ENCODE measurements around the gene HLA-A.
"Not testable (repeated sequence)": the region's sequence is repeated elsewhere in the genome, so short reads cannot be mapped to it uniquely, and the experiment has no call there.

The HLA-A gene

DNA sequence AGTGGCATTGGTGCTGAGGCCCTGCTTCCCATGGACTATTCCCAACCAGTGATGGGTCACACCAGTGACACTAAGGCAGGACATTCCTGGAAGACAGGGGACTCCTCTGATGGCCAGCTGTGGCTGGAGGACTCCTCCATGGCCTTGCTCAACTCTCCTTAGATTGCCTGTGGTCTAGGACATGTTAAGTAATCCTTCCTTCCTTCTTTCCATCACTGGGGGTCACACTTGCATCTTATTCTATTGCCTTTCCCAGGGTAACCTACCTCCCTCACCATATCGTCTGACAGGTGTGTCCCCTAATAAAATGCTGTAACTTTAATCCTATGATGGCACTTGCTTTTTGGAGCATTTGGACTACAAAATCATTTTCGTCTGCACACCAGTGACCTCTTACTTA lies 24.5 kb upstream of the HLA-A start:
- Histone ChIP-seq H3K9ac (no peak overlapping the region), H4K20me1 (no peaks in the 10 kb centered on the region), H3K4me2 (no peak overlapping the region), H3K36me3 (no peaks in the 10 kb centered on the region), H3K4me3 (no peak overlapping the region), H3K27ac (no peak overlapping the region), H3K9me3 (no peaks in the 10 kb centered on the region), H3K27me3 (no peaks in the 10 kb centered on the region), H3K4me1 (peaks cover 5% of the 10 kb centered on the region; the same call in 1 of the 2 replicates)
- no peak for TF ChIP-seq Cebpa-rat (IDR thresholded peaks at IDR 0.05)

DNA sequence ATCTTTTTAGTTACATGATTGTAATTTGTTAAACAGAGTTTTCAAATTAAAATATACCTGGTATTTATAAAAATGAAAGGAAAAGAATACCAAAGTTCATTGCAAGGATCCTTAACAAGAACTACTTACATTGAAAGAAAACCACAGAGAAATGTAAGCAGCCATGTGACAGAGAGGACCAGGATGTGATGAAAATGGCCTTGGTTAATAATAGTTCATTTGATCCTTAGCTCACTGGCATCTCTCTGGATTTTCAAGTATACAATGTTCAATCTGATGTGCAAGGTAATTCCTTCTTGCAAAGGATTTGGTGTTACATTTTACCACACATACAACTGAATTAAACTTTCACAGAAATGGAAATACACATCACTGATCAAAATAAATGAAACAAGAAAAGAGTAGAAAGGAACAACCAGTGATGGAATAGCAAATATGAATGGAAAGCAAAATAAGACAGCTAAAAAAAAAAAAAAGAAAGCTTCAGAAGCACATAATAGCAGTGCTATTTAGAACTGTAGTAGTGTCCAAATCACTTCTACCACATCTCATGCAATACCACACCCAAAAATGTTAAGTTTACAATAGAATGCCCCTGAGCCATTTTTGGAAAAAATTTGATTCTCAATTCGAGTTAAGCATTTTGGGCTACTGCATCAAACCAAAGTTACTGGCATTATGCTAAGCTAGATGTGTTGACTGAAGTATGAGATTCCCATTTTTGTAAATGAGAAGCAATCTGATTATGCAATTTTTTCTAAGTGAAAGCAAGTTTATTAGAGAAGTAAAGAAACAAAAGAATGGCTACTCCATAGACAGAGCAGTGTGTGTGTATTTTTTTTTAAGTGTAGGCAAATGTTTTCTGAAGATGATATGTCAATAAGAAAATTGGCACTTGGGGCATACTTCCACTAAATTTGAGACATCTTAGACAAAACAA lies 22.6 kb upstream of the HLA-A start:
- Histone ChIP-seq H3K9ac (no peak overlapping the region), H3K4me1 (peaks cover 5% of the 10 kb centered on the region; the same call in 1 of the 2 replicates), H3K27me3 (no peaks in the 10 kb centered on the region), H3K4me3 (no peak overlapping the region), H3K36me3 (no peaks in the 10 kb centered on the region), H4K20me1 (no peaks in the 10 kb centered on the region), H3K27ac (no peak overlapping the region), H3K9me3 (no peaks in the 10 kb centered on the region), H3K4me2 (no peak overlapping the region)
- no peak for TF ChIP-seq Cebpa-rat (IDR thresholded peaks at IDR 0.05)

DNA sequence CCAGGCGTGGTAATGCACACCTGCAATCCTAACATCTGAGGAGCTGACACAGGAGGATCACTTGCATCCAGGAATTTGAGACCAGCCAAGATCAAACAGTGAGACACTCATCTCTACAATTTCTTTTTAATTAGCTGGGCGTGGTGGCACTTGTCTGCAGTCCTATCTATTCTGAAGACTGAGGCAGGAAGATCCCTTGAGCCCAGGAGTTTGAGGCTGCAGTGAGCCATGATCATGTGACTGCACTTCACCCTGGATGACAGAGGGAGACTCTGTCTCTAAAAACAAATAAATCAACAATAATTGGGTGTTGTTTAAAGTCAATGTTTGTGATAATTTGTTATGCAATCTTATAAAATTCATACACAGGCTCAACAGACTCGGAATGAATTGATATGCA lies 18.0 kb upstream of the HLA-A start:
- H3K4me1 ChIP-seq = peaks cover 35% of the 10 kb centered on the region
- H3K9ac ChIP-seq = no peak overlapping the region
- H3K4me3 ChIP-seq = no peak overlapping the region
- no peak for TF ChIP-seq Cebpa-rat (IDR thresholded peaks at IDR 0.05)
- no peak overlapping the region for H3K4me2 ChIP-seq
- no peaks in the 10 kb centered on the region for H3K9me3 ChIP-seq
- H3K27ac ChIP-seq = no peak overlapping the region
- H3K27me3 ChIP-seq = no peaks in the 10 kb centered on the region
- no peaks in the 10 kb centered on the region for H4K20me1 ChIP-seq
- no peaks in the 10 kb centered on the region for H3K36me3 ChIP-seq

DNA sequence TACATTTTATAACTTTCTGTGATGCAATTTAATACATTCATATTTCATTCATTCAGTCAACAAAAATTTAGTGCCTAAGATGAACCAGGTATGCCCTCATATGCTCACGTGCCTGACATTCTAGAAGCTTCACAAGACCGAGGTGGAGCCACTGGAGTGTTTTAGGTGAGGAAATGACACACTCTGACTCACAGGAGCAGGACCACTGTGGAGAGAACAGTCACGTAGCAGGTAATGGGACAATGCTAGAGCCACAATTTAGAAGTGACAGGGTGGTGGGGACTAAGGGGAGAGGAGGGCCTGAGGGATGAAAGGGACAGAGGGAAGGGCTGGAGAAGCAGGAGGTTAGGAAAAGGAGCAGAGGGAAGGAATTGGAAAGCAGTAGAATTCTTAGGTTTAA lies 17.6 kb upstream of the HLA-A start:
- Histone ChIP-seq H3K4me2 (0 out of 2 replicates have a peak overlapping the region, but pooled peaks have one; percentile 95), H4K20me1 (no peaks in the 10 kb centered on the region), H3K9me3 (no peaks in the 10 kb centered on the region), H3K36me3 (no peaks in the 10 kb centered on the region), H3K9ac (no peak overlapping the region), H3K27ac (no peak overlapping the region), H3K27me3 (no peaks in the 10 kb centered on the region), H3K4me3 (no peak overlapping the region), H3K4me1 (peaks cover 35% of the 10 kb centered on the region)
- TF ChIP-seq Cebpa-rat (IDR thresholded peaks at IDR 0.05) = no peak

DNA sequence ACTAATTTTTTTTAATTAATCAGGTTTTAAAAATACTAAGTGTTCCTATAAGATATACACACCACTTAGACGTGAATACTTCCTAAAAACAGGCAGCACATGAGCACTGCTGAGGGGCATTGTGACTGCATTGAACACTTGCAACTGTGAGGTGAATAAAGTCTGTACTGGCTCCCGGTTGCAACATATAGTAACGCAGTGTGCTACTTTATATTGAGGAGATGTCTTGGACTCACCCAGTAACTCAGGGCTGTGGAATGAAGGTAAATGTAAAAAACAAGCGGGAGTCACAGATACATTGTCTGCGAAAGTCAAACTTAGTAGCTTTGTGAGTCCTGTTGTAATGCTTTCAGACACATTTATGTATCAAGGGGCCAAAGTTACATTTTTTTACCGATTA lies 17.0 kb upstream of the HLA-A start:
- H3K4me3 ChIP-seq = no peak overlapping the region
- H4K20me1 ChIP-seq = no peaks in the 10 kb centered on the region
- 0 out of 2 replicates have a peak overlapping the region, but pooled peaks have one; percentile 89 for H3K9ac ChIP-seq
- no peak for TF ChIP-seq Cebpa-rat (IDR thresholded peaks at IDR 0.05)
- no peak overlapping the region for H3K27ac ChIP-seq
- peaks cover 35% of the 10 kb centered on the region for H3K4me1 ChIP-seq
- no peaks in the 10 kb centered on the region for H3K9me3 ChIP-seq
- no peaks in the 10 kb centered on the region for H3K36me3 ChIP-seq
- no peaks in the 10 kb centered on the region for H3K27me3 ChIP-seq
- peak overlapping the region; percentile 95 for H3K4me2 ChIP-seq

DNA sequence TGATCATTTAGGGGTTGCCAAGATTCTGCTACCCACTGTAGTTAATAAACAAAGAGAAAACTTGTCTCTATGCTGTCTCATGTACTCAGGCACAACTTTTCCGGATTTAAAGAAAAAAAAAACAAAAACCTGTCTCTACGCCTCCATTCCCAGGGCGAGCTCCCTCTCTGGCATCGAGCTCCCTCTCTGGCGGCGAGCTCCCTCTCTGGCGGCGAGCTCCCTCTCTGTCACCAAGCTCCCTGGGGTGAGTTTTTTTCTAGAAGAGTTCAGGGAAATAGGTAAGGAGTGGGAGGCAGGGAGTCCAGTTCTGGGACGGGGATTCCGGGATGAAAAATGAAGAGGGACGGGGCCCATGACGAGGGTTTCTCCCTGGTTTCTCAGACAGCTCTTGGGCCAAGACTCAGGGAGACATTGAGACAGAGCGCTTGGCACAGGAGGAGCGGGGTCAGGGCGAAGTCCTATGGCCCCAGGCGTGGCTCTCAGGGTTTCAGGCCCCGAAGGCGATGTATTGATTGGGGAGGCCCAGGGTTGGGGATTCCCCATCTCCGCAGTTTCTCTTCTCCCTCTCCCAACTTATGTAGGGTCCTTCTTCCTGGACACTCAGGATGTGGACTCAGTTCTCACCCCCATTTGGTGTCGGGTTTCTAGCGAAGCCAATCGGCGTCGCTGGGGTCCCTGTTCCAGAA lies 16.5 kb upstream of the HLA-A start:
- TF ChIP-seq Cebpa-rat (IDR thresholded peaks at IDR 0.05) = no peak
- H3K36me3 ChIP-seq = no peaks in the 10 kb centered on the region
- no peaks in the 10 kb centered on the region for H4K20me1 ChIP-seq
- no peaks in the 10 kb centered on the region for H3K27me3 ChIP-seq
- H3K4me3 ChIP-seq = peak overlapping the region; percentile 84
- H3K4me2 ChIP-seq = peak overlapping the region; percentile 95
- H3K4me1 ChIP-seq = peaks cover 35% of the 10 kb centered on the region
- peak overlapping the region; percentile 92 for H3K27ac ChIP-seq
- peak overlapping the region; percentile 89 for H3K9ac ChIP-seq
- H3K9me3 ChIP-seq = no peaks in the 10 kb centered on the region

DNA sequence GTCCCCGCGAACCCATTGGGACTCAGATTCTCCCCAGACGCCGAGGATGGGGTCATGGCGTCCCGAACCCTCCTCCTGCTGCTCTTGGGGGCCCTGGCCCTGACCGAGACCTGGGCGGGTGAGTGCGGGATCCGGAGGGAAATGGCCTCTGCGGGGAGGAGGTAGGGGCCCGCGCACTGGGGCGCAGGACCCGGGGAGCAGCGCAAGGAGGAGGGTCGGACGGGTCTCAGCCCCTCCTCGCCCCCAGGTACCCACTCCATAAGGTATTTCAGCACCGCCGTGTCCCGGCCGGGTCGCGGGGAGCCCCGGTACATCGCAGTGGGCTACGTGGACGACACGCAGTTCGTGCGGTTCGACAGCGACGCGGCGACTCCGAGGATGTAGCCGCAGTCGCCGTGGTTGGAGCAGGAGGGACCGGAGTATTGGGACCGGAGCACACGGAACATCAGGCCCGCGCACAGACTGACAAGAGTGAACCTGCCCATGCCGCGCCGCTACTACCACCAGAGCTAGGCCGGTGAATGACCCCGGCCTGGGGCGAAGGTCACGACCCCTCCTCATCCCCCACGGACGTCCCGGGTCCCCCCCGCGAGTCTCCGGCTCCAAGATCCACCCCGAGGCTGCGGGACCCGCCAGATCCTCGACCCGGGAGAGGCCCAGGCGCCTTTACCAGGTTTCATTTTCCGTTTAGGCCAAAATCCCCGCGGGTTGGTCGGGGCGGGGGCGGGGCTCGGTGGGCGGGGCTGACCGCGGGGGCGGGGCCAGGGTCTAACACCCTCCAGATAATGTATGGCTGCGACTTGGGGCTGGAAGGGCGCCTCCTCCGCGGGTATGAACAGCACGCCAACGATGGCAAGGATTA lies 15.7 kb upstream of the HLA-A start:
- Histone ChIP-seq H3K4me1 (peaks cover 35% of the 10 kb centered on the region), H3K9me3 (no peaks in the 10 kb centered on the region), H3K27me3 (no peaks in the 10 kb centered on the region), H3K4me3 (peak overlapping the region; percentile 84), H4K20me1 (no peaks in the 10 kb centered on the region), H3K4me2 (peak overlapping the region; percentile 95), H3K9ac (peak overlapping the region; percentile 89), H3K36me3 (no peaks in the 10 kb centered on the region), H3K27ac (peak overlapping the region; percentile 92)
- TF ChIP-seq Cebpa-rat (IDR thresholded peaks at IDR 0.05) = no peak

DNA sequence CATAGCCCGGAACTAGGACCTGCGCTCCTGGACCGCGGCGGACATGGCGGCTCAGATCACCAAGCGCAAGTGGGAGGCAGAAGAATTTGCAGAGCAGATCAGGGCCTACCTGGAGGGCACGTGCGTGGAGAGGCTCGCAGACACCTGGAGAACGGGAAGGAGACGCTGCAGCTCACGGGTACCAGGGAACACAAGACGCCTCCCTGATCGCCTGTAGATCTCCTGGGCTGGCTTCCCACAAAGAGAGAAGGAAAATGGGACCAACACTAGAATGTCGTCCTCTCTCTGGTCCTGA lies 15.1 kb upstream of the HLA-A start:
- Histone ChIP-seq H3K4me2 (peak overlapping the region; percentile 79), H3K9ac (peak overlapping the region; percentile 73), H3K27me3 (no peaks in the 10 kb centered on the region), H3K4me3 (peak overlapping the region; percentile 84), H4K20me1 (no peaks in the 10 kb centered on the region), H3K36me3 (no peaks in the 10 kb centered on the region), H3K27ac (peak overlapping the region; percentile 70), H3K4me1 (peaks cover 32% of the 10 kb centered on the region), H3K9me3 (no peaks in the 10 kb centered on the region)
- no peak for TF ChIP-seq Cebpa-rat (IDR thresholded peaks at IDR 0.05)

DNA sequence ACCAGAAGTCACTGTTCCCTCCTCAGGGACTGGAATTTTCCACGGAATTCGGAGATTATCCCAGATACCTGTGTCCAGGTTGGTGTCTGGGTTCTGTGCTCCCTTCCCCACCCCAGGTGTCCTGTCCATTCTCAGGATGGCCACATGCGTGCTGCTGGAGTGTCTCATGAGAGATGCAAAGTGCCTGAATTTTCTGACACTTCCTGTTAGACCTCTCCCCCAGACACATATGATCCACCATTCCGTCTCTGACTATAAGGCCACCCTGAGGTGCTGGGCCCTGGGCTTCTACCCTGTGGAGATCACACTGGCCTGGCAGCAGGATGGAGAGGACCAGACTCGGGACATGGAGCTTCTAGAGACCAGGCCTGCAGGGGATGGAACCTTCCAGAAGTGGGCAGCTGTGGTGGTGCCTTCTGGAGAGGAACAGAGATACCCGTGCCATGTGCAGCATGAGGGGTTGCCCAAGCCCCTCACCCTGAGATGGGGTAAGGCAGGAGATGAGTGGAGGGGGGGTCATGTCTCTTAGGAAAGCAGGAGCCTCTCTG lies 14.4 kb upstream of the HLA-A start:
- Histone ChIP-seq H3K27ac (no peak overlapping the region), H3K9me3 (no peaks in the 10 kb centered on the region), H3K4me1 (peaks cover 30% of the 10 kb centered on the region), H4K20me1 (no peaks in the 10 kb centered on the region), H3K36me3 (no peaks in the 10 kb centered on the region), H3K4me3 (no peak overlapping the region; the same call in 1 of the 2 replicates), H3K4me2 (peak overlapping the region; percentile 79), H3K9ac (no peak overlapping the region), H3K27me3 (no peaks in the 10 kb centered on the region)
- no peak for TF ChIP-seq Cebpa-rat (IDR thresholded peaks at IDR 0.05)

DNA sequence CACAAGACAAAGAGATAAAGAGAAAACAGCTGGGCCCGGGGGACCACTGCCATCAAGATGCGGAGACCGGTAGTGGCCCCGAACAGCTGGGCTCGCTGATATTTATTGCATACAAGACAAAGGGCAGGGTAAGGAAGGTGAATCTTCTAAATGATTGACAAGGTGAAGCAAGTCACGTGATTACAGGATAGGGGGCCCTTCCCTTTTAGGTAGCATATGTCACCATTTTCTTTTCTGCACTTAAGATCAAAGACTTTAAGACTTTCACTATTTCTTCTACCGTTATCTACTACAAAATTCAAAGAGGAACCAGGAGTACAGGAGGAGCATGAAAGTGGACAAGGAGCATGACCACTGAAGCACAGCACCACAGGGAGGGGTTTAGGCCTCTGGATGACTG lies 12.3 kb upstream of the HLA-A start:
- H4K20me1 ChIP-seq, H3K9ac ChIP-seq, H3K27ac ChIP-seq, H3K27me3 ChIP-seq, H3K4me2 ChIP-seq, H3K4me3 ChIP-seq, H3K9me3 ChIP-seq, H3K36me3 ChIP-seq: not testable (repeated sequence)
- peaks cover 27% of the 10 kb centered on the region for H3K4me1 ChIP-seq

All from BLaER1 (cell line).